NCI-H526 (cell line): Measurements from ENCODE around the gene KRTAP5-10.
"Not testable (repeated sequence)": the region's sequence is repeated elsewhere in the genome, so short reads cannot be mapped to it uniquely, and the experiment has no call there.

Experiments
- DNase-seq, 2 experiments: peaks; one replicate each; lab custom pipeline; 2025; lab: John Stamatoyannopoulos, UW

The KRTAP5-10 gene

GRCh38 chr11:71572811-71573210 lies 7.4 kb downstream of the KRTAP5-10 start:
- no peak for DNase-seq

- no peak for DNase-seq
Observed at GRCh38 chr11:71574418-71574817, 9.1 kb downstream of the KRTAP5-10 start.

GRCh38 chr11:71575723-71576424 lies 10.5 kb downstream of the KRTAP5-10 start:
- no peak for DNase-seq

GRCh38 chr11:71576688-71577465 lies 11.5 kb downstream of the KRTAP5-10 start:
- not testable (repeated sequence) for DNase-seq

GRCh38 chr11:71577469-71578004 lies 12.2 kb downstream of the KRTAP5-10 start:
- DNase-seq, result no peak

GRCh38 chr11:71579513-71579912 lies 14.2 kb downstream of the KRTAP5-10 start:
- DNase-seq, result not testable (repeated sequence)

GRCh38 chr11:71580057-71581003 lies 15.0 kb downstream of the KRTAP5-10 start:
- peak; percentile 64 to 86 for DNase-seq

GRCh38 chr11:71581826-71582225 lies 16.5 kb downstream of the KRTAP5-10 start:
- no peak for DNase-seq

- no peak for DNase-seq
Observed at GRCh38 chr11:71582309-71582895, 17.0 kb downstream of the KRTAP5-10 start, which contains the start of gene KRTAP5-11. Gene KRTAP5-11 (minus strand): TSS chr11:71582875. CDS start chr11:71582837, 38 bp downstream.

GRCh38 chr11:71582969-71583368 lies 17.6 kb downstream of the KRTAP5-10 start:
- DNase-seq, result not testable (repeated sequence)

- DNase-seq, result not testable (repeated sequence)
Observed at GRCh38 chr11:71585673-71586072, 20.3 kb downstream of the KRTAP5-10 start.

- not testable (repeated sequence) for DNase-seq
Observed at GRCh38 chr11:71588314-71588713, 23.0 kb downstream of the KRTAP5-10 start.

GRCh38 chr11:71588822-71589545 lies 23.6 kb downstream of the KRTAP5-10 start:
- peak in 1 of 2 experiments; percentile 27 for DNase-seq

GRCh38 chr11:71589546-71589920 lies 24.2 kb downstream of the KRTAP5-10 start:
- DNase-seq, result not testable (repeated sequence)

GRCh38 chr11:71603221-71603620 lies 37.9 kb downstream of the KRTAP5-10 start:
- not testable (repeated sequence) for DNase-seq

GRCh38 chr11:71604798-71605488 lies 39.6 kb downstream of the KRTAP5-10 start:
- peak in 1 of 2 experiments; percentile 51 for DNase-seq

GRCh38 chr11:71606853-71607519 lies 41.6 kb downstream of the KRTAP5-10 start:
- DNase-seq, result not testable (repeated sequence)

- DNase-seq, result not testable (repeated sequence)
Observed at GRCh38 chr11:71607520-71608216, 42.3 kb downstream of the KRTAP5-10 start.

GRCh38 chr11:71608272-71608671 lies 42.9 kb downstream of the KRTAP5-10 start:
- not testable (repeated sequence) for DNase-seq
